GM19452 (cell line): ENCODE data around the gene RFX6.
"Not testable (repeated sequence)": the region's sequence is repeated elsewhere in the genome, so short reads cannot be mapped to it uniquely, and the experiment has no call there.

ENCODE experiments used
- ATAC-seq: cut with Tn5 transposase; IDR thresholded peaks from one replicate; pipeline ENCODE4 v1.9.1; 2021; ENCODE audit not compliant: unreplicated experiment

RFX6 gene

GRCh38 chr6:116876635-116877611 lies at the start of gene RFX6:
RFX6 (plus strand) TSS chr6:116877242; CDS start chr6:116877276, 34 bp downstream.
- ATAC-seq, result peak; percentile 39

- ATAC-seq, result no peak
Observed at GRCh38 chr6:116827561-116828240, 49.3 kb upstream of the RFX6 start.

GRCh38 chr6:116828983-116829382 lies 48.1 kb upstream of the RFX6 start, which contains the start of gene GPRC6A:
GPRC6A (minus strand) TSS chr6:116829083; CDS start chr6:116829013, 70 bp downstream.
- no peak for ATAC-seq

- not testable (repeated sequence) for ATAC-seq
Observed at GRCh38 chr6:116834526-116834925, 42.5 kb upstream of the RFX6 start.

GRCh38 chr6:116836606-116837342 lies 40.3 kb upstream of the RFX6 start:
- no peak for ATAC-seq

- no peak for ATAC-seq
Observed at GRCh38 chr6:116840091-116840490, 37.0 kb upstream of the RFX6 start.

- no peak for ATAC-seq
Observed at GRCh38 chr6:116842459-116842858, 34.6 kb upstream of the RFX6 start.

- no peak for ATAC-seq
Observed at GRCh38 chr6:116847227-116847626, 29.8 kb upstream of the RFX6 start.

GRCh38 chr6:116858060-116858459 lies 19.0 kb upstream of the RFX6 start:
- no peak for ATAC-seq

- no peak for ATAC-seq
Observed at GRCh38 chr6:116859264-116859663, 17.8 kb upstream of the RFX6 start.

GRCh38 chr6:116866281-116866871 lies 10.7 kb upstream of the RFX6 start:
- peak; percentile 62 for ATAC-seq

GRCh38 chr6:116872771-116873170 lies 4.3 kb upstream of the RFX6 start:
- no peak for ATAC-seq

- no peak for ATAC-seq
Observed at GRCh38 chr6:116876107-116876506, 935 bp upstream of the RFX6 start.

- no peak for ATAC-seq
Observed at GRCh38 chr6:116877743-116878142, 701 bp downstream of the RFX6 start.

GRCh38 chr6:116881236-116881635 lies 4.2 kb downstream of the RFX6 start:
- no peak for ATAC-seq

- no peak for ATAC-seq
Observed at GRCh38 chr6:116883005-116883404, 6.0 kb downstream of the RFX6 start.

- ATAC-seq, result no peak
Observed at GRCh38 chr6:116884530-116884929, 7.5 kb downstream of the RFX6 start.

- ATAC-seq, result no peak
Observed at GRCh38 chr6:116887168-116887567, 10.1 kb downstream of the RFX6 start.

GRCh38 chr6:116887894-116888293 lies 10.9 kb downstream of the RFX6 start:
- ATAC-seq, result no peak

GRCh38 chr6:116888732-116889360 lies 11.8 kb downstream of the RFX6 start:
- no peak for ATAC-seq
